CD4-positive, alpha-beta T cell treated with Interferon alpha-2 for 1 hour (primary cell): ENCODE measurements around the gene BCL2L2.
A peak's percentile ranks its signal among the peaks of the same experiment; 100 is the strongest.

ENCODE experiments used
- DNase-seq, 2 donors: peaks; one replicate each; pipeline ENCODE4 v3.0.0-alpha.2; 2020 to 2022

The BCL2L2 gene

DNA sequence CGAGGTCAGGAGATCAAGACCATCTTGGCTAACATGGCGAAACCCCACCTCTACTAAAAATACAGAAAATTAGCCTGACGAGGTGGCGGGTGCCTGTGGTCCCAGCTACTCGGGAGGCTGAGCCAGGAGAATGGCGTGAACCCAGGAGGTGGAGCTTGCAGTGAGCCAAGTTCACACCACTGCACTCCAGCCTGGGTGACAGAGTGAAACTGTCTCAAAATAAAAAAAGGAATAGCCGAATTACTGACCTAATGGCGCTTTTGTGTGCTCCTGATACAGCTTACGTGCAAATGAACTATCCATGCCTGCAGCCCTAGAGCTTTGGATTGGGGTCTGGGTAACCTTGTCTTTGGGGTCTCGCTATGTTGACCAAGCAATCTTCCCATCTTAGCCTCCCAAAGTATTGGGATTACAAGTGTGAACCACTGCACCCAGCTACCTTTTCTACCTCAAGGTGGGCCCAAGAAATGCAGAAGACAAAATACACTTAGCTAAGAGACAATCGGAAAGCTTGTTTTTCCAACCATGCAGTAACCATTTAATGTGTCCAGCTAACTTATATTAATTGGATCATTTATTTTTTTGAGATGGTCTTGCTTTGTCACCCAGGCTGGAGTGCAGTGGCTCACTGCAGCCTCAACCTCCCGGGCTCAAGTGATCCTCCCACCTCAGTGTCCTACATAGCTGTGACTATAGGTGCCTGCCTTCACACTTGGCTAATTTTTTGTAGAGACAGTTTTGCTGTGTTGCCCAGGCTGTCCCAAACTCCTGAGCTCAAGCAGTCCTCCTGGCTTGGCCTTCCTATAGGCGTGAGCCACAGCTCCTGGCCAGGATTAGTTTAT lies 20.1 kb downstream of the BCL2L2 start:
- DNase-seq: no peak

DNA sequence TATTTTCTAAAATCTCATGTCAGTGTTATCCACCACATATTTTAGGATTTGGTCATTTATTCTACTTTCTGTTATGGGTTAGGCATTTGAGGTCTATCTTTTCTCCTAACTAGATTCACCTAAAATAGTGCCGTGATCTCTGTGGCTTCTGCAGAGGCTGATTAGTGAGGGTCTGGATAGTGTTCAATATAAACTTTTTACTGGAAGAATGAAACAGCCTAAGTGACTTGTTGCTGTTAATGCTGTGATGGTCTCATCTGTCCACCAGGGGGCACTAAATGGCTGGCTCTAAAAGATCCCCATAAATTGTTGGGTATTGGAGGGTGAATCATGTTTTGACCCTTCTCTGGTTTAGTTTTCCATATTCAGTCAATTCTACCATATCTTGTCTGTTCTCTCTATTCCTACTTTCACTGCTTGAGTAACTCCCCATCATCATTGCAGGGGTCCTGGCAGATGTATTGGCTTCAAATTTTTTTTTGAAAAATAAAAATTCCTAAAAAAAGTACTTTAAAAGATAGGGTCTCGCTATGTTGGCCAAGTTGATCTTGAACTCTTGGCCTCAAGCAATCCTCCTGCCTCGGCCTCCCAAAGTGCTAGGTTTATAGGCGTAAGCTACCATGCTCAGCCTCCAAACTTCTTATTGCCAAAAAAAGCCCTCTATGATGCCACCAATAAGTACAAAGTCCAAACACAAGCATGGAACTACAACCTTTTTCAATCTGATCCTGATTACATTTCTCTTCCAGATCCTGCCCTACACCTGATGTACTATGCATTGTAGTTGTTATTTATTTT lies 21.5 kb downstream of the BCL2L2 start:
- DNase-seq: peak; percentile 66 to 76

DNA sequence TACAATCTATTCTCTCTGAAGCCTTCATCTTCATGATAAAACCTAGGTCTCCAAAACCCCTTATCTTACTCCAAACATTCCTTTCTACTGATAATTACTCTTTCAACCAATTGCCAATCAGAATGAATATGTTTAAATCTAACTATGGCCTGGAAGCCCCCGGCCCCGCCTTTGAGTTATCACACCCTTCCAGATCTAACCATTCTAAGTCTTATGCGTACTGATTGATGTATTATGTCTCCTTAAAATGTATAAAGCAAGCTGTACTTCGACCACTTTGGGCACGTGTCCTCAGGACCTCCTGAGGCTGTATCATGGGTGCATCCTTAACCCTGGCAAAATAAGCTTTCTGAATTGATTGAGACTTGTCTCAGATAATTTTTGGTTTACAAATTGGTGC lies 29.0 kb downstream of the BCL2L2 start:
- DNase-seq: no peak

DNA sequence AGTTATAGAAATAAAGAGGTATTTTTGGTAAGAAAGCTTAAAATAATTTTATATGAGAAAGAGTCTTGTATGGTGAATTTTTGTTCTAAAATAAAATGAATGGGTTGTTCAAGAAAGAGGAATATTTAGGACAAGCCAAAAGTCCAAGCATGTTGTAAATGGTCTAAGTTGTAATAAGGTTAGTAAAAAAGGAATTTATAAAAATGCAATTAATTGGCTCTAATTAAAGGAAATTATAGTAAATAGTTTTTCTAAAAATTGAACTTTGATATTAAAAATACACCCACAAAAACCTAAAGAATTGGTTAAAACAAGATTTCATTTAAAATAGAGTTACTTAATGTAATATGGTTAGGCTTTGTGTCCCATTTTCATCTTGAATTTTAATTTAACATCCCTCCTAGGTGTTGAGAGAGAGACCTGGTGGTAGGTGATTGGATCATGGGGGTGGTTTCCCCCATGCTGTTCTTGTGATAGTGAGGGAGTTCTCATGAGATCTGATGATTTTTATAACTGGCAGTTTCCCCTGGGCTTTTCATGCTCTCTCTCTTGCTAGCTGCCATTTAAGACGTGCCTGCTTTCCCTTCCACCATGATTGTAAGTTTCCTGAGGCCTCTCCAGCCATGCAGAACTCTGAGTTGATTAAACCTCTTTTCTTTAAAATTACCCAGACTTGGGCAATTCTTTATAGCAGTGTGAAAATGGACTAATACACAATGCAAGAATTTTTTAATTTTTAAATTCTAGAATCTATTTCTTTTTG lies 33.1 kb downstream of the BCL2L2 start:
- no peak for DNase-seq

DNA sequence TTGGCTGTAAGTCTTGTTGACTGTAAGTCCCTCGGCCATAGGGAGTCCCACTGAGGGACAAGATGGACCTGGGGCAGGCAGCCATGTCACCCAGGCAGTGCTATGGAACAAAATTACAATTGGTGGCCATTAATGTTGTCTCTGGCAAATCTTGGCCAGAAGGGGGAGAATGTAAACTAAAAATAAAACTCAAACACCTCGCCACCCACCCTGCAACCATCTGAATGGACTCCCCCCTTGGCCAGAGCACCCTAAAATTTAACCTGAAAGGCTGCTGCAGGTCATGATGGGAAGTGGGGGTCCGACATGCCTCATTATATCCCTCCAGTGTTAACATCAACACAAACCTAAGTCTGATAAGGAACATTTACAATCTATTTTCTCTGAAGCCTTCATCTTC lies 37.8 kb downstream of the BCL2L2 start:
- no peak for DNase-seq

DNA sequence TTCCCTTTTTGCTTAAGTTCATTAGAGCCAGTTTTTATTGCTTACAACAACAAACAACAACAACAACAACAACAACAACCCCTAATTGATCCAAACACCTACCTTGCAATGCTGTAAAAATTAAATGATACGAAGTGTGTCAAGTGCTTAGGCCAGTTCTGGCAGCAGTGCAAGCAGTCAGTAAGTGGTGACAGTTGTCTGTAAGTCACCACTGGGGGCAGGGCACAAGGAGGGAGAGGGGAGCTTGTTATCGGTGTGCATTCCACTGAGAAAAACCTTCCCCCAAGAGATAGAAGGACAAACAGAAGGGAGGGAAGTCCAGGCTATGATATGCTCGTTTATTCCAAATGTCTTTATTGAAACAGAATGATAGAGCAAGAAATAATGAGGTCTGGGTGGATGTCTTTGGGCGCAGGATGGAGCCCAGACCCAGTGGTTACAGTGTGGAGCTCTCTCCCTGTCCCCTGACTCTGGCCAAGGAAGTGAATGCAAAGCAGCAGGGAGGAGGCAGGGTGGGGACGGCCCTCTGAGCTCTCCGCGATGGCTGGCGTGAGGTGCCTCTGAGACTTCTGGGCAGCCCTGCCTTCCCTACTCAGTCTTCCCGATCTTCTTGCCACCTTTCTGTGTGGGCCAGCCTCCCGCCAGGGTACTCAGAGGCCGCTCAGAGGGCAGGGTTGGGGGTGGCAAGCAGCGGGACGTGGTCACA lies 39.5 kb downstream of the BCL2L2 start:
- DNase-seq: no peak

DNA sequence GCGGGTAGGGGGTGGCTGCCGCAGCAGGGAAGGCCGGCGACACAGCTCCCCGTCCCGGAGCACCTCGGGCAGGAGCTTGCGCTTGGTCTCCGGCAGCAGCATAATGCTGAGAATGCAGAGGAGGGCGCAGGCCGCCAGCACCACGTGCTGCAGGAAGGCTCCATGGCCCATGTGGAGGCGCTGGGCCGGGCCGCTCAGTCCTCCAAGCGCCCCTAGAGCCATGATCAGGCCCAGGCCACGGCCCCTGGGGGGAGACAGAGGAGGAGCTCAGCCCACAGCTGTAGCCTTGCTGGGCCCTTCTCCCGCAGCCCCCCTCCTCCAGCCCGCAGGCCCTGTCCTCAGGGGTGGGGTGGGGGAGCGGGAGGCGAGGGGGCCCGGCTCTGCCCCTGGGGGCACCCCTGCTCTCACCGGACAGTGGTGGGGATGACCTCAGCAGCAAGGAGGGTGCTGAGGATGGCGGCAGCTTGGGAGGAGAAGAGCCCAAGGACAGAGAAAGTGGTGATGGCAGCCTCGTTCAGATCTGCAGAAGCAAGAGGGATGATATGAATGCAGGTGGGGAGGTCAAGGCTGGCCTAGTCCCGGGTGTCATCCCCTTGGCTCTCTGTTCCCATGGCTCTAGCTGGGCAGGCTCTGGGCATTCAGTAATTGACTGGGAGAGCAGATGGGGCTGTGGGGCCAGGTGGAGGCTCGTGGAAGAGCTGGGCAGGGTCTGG lies 40.2 kb downstream of the BCL2L2 start:
- DNase-seq: no peak

DNA sequence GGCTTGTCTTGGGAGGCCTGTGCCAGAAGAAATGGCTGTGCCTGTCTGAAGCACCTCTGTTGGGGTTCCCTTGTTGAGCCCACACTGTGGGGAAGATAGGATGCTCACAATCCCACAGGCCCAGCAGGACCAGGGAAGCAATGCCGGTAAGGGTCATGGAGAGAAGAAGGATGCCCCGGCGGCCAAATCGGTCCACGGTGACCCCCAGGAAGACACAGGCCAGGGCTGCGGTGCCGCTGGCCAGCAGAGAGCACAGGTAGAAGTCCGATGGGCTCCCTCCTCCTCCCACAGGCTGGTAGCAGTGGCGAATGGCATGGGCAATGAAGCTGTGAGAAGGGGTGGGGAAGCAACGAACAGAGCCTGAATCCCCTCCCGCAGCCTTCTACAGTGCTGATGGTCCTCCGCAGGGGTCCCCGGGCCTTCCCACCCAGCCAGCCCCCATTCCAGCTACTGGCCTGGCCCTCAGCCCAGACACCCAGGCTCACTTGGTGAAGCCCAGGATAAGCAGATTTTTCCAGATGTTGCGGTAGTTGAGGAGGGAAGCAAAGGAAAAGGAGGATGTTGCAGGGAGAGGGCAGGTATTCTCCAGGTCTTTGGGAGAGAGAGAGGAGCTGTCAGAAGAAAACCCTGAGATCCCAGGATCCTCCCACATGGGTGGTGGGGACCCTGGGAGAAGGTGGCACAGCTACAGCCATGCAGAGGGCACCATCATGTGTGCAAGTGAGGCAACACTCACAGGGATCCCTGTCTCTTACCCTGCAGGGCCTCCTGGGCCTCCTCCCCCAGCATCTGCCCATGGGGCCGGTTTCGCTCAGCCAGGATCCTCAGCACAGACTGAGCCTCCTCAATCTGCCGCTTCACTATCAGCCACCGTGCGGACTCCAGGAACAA lies 41.0 kb downstream of the BCL2L2 start:
- no peak for DNase-seq

DNA sequence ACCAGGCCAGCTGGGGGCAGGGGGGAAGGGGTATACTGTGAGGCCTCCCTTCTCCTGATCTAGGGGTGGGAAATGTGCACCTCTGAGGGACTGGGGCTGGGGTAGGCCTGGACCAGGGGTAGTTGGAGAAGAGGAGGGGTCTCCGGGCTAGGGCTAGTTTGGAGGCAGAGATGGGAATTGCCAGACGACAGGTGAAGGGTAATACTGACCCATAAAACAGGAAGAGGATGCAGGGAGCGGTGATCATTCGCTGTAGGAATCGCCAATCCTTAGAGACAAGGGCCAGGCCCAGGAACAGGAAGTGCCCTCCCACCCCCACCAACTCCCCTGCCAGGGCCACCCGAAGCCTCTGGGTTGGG lies 41.6 kb downstream of the BCL2L2 start:
- no peak for DNase-seq

DNA sequence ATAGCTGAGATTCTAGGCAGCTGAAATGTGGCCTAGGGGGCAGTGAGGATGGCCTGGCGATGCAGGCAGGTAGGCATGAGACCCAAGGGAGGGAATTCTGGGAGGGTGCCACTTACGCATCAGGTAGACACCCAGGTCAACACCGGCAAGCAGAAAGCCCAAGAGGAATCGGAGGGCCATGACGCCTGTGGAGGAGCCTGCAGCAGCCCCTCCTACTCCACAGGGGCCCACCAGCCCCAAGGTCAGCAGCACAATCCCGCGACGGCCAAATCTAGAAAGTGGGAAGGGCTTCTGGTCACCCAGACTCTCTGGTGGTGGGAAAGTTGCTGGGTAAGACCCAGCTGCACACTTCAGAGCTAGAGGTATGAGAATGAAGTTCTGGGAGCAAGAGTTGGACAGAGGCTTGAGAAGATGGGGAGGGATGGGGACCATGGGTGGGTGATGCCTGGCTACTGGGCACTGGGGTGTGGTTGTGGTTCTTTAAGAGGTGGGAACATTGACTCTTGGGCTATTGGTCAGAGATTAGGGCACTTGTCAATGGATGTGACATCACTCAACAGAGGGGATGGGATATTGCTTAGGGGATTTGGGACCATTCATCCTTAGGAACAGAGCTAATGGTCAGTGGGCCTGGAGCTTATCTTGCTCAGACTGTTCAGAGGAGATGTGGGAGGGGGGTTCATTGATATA lies 42.7 kb downstream of the BCL2L2 start:
- DNase-seq: no peak

DNA sequence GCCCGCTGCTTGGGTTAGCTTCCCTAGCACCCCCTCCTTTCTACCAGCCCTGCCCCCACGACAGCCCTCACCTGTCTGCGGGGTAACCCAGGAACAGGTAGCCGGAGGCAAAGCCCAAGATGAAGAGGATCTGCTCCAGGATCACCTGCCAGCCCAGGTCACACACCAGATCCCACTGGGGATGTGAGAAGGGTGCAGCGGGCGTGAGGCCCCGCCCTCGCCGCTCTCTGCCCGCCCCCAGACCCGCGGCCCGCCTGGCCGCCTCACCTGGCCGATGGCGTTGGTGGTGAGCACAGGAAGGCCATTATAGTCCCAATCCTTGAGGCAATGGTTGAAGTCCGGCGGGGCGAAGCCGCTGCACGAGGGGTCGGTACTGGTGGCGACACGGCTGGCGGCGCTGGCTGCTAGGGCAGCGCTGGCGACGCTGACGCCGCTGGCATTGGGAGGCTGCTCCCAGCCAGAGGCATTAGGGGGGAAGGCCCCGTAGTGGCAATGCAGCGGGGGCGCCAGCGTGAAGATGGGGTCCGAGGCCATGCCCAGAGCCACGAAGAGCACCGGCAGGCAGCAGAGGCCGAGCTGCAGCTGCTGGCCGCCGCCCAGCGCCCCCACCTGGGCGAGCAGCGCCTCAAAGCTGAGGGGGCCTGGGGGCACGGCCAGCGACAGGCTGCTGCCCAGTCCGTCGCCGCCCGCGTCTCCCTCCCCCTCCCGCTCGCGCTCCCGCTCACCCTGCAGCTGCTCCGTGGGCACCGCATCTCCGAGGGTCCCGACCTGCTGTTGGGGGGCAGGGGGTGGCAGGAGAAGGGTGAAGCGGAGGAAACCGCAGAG lies 45.3 kb downstream of the BCL2L2 start:
- DNase-seq: no peak

DNA sequence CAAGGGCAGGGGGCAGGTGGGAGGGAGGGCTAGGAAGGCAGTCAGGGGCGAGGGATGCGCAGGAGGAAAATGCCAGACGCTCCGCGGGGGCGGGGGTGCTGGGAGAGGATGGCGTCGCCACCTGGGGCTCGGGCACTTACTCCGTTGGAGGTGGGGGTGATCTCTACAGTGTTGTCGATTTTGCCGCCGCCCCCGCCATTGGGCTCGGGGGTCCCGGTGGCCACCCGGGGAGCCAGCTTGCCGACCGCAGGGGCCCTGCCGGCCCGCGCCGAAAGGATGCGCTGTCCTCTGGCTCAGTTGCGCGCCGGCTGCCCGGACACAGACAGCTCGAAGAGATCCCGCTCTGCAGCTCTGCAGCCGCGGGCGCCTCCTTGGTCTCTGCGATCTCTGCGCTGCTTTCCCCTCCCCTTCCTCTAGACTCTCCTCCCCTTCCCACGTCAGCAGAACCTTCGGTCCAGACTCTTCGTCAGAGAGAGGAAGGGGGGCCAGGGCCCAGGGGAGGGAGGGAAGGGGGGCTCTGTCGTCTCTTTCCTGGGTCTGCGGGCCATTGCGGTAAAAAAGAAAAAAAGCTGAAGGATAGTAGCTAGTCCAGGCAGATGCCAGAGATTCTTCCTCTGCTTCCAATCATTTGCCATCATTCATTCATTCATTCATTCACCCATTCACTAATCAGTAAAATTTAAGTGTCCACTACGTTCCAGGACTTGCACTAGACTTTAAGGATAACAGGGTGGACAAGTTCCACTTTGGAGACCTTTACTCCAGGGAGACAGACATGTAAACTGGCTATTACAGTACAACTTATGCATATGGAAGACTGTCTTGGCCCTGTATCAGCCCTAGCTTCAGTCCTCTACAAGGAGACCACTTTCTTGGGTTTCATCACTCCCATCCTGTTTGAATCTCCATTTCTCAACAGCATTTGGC lies 46.1 kb downstream of the BCL2L2 start, which contains the start of gene SLC22A17:
Gene SLC22A17 (minus strand): TSS at position 382 of the 927 bp plus-strand sequence.
- DNase-seq: peak; percentile 66 to 69

DNA sequence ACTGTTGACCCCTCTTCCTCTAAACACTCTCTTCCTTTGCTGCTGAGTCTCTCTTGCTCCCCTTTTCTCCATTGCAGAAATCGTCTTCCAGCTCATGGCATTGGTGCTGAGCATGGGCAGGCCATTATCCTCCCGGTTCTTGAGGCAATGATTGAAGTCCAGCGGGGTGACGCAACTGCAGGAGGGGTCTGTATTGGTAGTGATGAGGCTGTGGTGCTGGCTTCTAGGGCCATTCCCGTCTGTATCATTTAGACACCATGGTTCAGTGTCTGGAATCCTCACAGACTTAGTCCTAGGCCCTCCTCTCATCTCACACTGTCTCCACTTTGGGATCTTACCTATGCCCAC lies 46.8 kb downstream of the BCL2L2 start:
- DNase-seq: no peak

DNA sequence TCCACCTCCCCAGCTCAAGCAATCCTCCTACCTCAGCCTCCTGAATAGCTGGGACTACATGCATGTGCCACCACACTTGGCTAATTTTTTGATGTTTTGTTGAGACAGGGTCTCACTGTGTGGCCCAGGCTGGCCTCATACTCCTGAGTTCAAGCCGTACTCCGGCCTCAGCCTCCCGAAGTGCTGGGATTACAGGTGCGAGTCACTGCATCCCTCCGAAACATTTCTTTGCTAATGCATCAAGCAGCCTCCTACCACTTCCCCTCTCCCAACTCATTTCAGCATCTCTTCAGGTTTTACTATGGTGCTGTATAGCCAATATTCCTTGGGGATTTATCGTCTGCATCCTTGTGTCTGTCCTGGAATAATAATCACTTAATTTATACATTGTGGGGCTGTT lies 48.4 kb downstream of the BCL2L2 start:
- DNase-seq: no peak

DNA sequence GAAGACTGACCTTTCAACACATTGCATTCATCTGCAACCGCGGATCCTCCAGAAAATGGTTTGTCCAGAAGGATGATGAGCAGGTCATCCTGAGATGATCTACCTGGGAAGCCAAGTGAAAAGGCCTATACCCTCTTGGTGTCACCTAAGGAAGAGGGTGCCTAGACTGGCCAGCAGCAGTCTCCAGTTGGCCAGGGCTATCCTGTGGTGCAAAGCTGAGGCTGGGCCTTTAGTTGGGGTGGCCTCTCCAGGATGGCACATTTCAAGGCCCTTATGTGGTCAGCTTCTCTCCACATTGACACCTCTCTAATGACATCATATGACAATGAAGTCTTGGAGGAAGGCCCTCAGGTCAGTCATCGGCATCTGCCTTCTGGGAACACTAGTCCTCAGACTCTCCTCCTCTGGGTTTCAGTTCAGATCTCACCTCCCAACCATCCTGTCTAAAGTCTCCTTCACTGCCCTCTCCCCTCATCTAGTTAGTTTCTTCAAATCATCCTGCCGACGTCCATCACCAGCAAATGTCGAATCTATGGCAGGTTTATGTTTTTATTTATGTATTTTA lies 49.3 kb downstream of the BCL2L2 start:
- no peak for DNase-seq

DNA sequence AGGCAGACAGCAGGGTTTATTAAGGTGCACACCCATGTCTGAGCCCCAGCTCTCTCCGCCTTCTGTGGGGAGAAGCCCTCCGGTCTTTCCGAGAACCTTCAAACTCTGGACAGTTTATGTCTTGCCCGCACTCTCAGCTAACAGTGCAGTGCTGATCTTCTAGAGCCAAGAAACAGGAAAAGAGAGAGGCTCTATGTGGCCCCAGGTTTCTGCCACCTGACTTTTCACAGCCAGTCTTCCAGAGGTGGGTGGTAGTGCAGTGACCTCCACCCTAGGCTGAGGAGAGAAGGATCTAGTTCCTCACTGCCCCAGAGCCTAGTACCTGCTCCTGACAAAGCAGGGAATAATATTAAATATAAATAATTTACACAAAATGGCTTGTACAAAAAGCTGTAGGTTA lies 50.0 kb downstream of the BCL2L2 start:
- no peak for DNase-seq

DNA sequence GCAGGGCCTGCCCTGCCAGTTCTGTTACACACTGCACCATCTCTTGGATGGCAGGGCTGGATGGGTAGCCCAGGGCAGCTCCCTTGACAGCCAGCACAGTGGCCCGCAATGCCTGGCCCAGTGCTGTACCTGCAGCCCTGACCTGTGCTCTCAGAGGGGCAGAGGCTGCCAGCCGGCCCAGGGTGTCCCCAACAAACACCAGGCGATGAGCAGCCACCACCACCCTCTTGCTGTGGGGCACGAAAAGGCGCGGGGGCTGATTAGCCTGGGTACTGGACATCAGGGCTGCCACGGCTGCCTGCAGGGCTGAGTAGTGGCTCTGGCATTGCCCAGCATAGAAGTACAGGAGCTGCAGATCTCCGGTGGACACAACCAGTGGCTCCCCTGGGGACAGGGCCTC lies 50.6 kb downstream of the BCL2L2 start:
- DNase-seq: no peak

DNA sequence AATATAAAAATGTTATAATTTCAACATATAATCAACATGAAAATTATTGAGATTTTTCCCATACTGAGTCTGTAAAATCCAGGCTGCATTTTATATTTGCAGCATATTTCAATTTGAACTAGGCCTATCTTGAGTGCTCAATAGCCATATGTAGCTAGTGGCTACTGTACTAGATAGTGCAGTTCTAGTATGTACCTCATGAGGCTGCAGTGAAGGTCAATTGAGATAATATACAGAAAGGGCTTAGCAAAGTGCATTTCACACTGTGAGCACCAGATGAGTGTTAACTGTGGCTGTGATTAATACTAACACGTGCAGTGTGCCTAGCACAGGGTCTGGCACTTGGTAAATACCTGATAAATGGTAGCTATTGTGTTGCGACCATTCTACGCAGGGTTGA lies 51.4 kb downstream of the BCL2L2 start:
- DNase-seq: no peak
